ENCODE data around the gene ITGA11. TPM values are rescaled to one million over a fixed set of nuclear protein-coding genes. Genes with fewer than 3 reads are reported as not detected.

ITGA11 gene
- total RNA-seq, 1 donor from 2014 or later: 7.1 TPM

DNA sequence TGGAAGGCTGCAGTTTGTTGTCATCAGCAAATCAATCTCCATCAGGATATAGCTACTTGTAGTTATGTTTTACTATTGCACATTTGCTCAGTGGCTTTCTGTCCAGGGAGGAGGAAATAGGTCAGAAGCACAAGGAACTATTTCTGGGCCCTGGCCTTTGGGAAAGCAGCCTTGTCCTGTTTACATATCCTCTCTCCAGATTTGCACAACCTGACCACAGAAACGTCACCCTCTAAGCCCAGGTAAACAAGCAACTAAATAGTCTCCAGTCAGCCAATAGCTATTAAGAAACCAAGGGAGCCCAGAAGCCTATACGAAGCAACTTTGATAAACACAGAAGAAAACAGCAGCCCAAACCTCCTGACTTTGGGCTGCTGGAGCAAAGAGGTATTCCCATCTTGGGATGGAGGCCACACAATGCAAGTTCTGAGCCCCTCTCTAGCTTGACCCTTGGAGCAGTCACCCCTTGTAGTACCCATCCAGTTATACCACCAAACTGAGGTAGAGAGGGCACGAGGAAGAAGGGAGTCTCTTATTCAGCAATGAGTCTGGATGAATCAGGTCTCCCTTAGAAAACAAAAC is 156.7 kb downstream of the ITGA11 start:
- Histone ChIP-seq H3K4me1 (peaks cover 39% of the 10 kb centered on the region), H3K9me3 (no peaks in the 10 kb centered on the region), H3K36me3 (no peaks in the 10 kb centered on the region), H3K4me3 (no peak overlapping the region), H3K27ac (peak overlapping the region; percentile 99), H3K27me3 (no peaks in the 10 kb centered on the region)
- TF ChIP-seq, protein P1, sequence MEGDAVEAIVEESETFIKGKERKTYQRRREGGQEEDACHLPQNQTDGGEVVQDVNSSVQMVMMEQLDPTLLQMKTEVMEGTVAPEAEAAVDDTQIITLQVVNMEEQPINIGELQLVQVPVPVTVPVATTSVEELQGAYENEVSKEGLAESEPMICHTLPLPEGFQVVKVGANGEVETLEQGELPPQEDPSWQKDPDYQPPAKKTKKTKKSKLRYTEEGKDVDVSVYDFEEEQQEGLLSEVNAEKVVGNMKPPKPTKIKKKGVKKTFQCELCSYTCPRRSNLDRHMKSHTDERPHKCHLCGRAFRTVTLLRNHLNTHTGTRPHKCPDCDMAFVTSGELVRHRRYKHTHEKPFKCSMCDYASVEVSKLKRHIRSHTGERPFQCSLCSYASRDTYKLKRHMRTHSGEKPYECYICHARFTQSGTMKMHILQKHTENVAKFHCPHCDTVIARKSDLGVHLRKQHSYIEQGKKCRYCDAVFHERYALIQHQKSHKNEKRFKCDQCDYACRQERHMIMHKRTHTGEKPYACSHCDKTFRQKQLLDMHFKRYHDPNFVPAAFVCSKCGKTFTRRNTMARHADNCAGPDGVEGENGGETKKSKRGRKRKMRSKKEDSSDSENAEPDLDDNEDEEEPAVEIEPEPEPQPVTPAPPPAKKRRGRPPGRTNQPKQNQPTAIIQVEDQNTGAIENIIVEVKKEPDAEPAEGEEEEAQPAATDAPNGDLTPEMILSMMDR (IDR thresholded peaks at IDR 0.05): no peak
- intact Hi-C loops (cut with DNase I): no loop called here
- ATAC-seq (peak; percentile 38), DNase-seq (no peak)

DNA sequence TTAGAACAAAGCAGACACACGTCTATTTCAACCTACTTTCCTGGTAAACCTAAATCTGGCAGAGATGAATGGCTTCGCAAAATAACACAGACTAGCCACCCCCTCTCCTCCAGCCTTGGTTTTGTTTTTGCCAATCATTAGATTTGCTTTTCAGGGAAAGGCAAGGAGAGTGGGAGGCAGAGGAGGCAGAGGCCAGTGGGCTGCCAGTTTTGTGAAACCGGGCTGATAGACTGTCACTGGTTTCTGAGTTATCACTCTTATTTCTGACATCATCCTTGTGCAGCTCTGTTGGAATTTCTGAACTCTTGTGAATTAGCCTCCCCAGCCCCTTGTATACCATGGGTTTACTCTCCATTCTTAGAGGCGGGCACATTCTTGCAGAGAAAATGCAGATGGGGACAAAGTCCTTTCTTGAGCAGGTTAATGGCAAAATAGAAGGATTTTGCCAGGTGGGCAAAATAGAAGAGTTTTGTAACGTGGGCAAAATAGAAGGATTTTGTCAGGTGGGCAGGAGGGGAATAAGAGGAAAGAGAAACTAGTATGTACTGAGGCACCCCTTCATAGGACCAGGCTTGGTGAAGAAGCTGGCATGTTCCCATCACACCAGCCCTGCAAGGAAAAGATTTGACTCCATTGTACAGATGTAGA is 157.6 kb downstream of the ITGA11 start:
- Histone ChIP-seq H3K4me3 (no peak overlapping the region), H3K27ac (peak overlapping the region; percentile 37), H3K27me3 (no peaks in the 10 kb centered on the region), H3K9me3 (no peaks in the 10 kb centered on the region), H3K4me1 (peaks cover 31% of the 10 kb centered on the region), H3K36me3 (no peaks in the 10 kb centered on the region)
- no peak for DNase-seq
- intact Hi-C loops (cut with DNase I): no loop called here
- no peak for ATAC-seq
- TF ChIP-seq, protein P1 (IDR thresholded peaks at IDR 0.05): no peak

DNA sequence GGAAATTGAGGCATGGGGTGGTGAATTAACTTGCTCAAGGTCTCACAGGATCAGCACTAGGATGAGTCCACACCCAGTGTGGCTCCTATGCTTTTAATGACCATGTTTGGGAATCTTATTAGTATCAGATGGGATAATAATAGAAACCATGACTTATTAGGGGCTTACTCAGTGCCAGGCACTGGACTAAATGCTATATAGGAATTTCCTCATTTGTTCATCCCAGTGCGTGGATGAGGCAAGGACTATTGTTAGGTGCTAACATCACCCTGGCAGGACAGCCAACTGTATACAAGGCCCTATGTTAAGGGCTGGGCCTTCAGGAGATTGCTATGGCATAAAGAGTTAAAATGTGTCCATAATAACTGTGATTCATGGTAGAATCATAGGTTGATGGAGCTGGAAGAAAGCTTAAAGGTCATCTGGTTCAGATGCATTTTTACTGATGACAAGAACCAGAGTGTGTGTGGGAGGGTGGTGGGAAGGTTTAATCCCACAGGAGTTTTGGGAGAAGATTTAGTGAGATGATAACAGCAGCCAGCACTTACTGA is 159.2 kb downstream of the ITGA11 start:
- Histone ChIP-seq H3K36me3 (no peaks in the 10 kb centered on the region), H3K4me3 (no peak overlapping the region), H3K4me1 (peaks cover 29% of the 10 kb centered on the region), H3K27ac (no peak overlapping the region), H3K9me3 (no peaks in the 10 kb centered on the region), H3K27me3 (no peaks in the 10 kb centered on the region)
- ATAC-seq (no peak), DNase-seq (no peak)
- TF ChIP-seq, protein P1 (IDR thresholded peaks at IDR 0.05): no peak
- intact Hi-C loops (cut with DNase I): no loop called here

DNA sequence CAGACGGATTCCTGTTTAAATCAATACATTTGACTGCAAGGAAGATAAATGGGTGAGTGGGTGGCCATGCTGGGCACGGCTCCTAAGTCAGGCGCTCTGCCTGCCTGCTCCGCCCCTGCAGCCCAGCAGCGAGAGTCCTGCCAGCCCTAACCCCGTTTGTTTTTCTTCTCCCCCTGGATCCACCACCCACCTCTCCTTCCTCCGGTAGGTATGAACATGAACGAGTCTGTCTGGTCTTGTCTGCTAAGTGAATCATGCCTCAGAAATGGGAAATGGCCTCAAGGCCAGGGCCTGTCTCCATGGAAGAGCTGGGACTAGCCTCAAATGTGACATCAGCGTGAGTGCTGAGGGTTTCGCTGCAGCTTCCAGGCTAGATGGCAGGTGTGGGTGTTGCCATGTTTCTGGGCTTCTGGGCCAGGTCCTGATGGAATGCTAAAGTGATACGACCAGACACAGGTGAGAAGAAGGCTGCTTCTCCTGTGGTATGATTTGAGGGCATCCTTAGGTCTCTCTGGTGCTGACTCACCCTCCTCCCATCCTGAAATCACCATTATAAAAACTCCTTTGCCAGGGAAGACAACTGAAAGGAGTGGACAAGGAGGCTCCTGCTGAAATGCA is 160.0 kb downstream of the ITGA11 start:
- Histone ChIP-seq H3K27ac (peak overlapping the region; percentile 43), H3K36me3 (no peaks in the 10 kb centered on the region), H3K4me1 (peaks cover 27% of the 10 kb centered on the region), H3K4me3 (no peak overlapping the region), H3K27me3 (no peaks in the 10 kb centered on the region), H3K9me3 (no peaks in the 10 kb centered on the region)
- no peak for DNase-seq
- TF ChIP-seq, protein P1 (IDR thresholded peaks at IDR 0.05): no peak
- peak; percentile 11 for ATAC-seq
- intact Hi-C loops (cut with DNase I): no loop called here

DNA sequence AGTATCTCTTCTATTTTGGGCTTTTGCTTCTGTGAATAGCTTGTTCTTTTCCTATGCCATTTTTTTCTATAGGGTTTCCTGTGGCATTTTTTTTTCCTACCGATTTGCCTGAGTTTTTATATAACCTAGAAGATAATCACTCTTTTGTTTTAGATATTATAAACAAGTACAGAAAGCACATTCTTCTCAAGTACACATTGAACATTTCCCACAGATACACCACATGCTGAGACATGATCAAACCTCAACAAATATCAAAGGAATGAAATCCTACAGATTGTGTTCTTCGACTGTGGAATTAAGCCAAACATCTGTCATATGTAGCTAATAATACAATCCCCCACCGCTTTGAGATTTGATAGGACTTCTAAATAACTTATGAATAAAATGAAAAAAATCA is 163.6 kb downstream of the ITGA11 start:
- Histone ChIP-seq H3K36me3 (no peaks in the 10 kb centered on the region), H3K9me3 (no peaks in the 10 kb centered on the region), H3K27ac (no peak overlapping the region), H3K4me3 (no peak overlapping the region), H3K27me3 (peaks cover 4% of the 10 kb centered on the region), H3K4me1 (no peaks in the 10 kb centered on the region)
- TF ChIP-seq, protein P1 (IDR thresholded peaks at IDR 0.05): no peak
- ATAC-seq (no peak), DNase-seq (no peak)
- intact Hi-C loops (cut with DNase I): no loop called here
